AG08396 (cell line): ENCODE measurements around the gene ITGB6.

Experiments used
- DNase-seq: peaks from one replicate; pipeline ENCODE4 v3.0.0; 2012; ENCODE audit warnings: low spot score, mixed read lengths

Gene ITGB6

DNA sequence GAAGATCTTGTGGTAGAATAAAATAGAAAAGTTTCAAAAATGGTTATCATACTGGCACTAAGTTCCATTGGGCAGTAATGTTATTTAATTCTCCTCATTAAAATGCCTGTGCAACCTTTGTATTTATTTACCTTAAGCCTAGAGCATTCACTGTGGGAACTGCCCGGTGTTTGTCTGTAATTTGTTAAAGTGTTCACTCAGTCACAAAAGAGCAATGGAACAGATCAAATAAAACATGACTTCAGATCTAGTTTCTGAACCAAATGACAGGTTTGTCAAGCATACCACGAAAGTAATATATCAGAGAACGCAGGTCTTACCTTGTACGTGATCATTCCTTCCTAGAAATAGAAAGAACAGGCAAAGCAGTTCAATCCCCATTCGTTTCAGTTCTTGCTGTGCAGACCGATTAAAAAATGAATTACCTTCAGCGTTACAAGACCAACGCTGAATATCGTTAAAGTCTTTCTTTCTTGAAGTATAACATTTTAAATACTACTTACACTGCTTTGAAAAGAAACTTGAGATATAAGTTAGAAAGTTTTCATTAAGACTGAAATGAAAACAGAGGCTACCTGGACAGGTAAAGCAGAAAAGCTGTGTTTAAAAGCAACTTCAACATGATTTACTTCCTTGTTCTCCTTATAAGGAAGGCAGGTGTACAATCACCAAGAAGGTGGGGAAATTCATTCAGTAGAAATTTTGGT, at the start of gene ITGB6:
TSS of gene ITGB6 (minus strand) at position 590 of the 707 bp plus-strand sequence. CDS start at position 381, 209 bp downstream.
- DNase-seq: no peak

DNA sequence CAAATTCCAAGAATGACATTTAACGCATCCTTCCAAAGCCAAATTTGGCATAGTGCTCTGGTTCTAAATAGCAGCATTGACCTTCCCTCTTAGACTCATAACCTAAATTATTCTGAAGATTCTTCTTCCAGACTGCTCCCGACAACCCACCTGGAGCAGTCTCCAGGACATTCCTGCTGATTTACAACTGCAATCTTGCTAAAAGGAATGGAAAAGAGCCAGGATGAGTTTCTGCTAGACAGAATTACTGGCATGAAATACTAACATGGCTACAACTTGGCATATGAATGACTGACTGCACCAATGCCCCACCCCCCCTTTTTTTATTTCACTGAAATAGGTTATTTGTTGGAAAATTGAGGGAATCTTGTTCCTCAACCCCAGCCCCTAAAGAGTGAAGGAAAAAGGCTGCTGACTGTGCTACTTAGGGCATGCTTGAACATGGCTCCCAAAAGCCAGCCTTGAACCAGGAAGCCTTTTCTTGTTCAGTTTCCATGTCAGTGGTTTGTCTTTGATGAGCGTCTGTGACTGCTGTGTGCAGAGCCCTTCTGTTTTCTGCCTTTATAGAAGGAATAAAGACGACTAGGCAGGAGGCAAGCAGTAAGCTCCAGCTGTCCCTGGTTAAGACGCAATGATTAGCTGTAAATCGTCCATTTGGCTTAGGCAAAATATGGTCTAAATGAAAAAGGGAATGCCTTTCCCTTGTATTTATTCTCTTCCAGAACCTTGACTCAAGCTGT, 47.4 kb upstream of the ITGB6 start:
- no peak for DNase-seq

GRCh38 chr2:160246356-160246755, 46.3 kb upstream of the ITGB6 start:
- DNase-seq: no peak

DNA sequence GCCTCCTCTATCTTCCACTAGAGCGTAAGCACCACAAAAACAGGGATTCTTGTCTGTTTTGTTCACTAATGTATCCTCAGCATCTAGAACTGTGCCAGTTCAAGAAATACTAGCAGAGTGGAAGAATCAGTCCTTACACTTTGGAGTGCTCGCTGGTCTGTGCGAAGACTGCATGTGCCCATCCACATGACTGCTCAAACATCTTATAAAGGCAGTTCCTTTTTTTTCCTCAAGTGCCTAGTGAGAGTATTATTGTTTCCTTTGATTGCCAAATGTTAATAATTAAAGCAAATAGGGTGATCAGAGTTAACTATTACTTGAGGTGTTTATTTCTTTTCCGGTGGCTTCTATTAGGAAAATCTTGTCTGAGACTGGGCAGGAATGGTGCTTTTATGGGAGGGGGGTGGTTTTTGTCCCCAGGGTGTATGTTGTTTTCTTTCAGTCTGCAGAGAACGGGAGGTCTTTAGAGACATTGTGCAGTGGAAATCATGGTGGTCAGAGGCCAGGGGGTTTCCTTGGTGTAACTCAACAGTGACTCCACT, 45.6 kb upstream of the ITGB6 start:
- DNase-seq: no peak

GRCh38 chr2:160242893-160243564, 43.0 kb upstream of the ITGB6 start:
- DNase-seq: no peak

GRCh38 chr2:160241251-160242137, 41.4 kb upstream of the ITGB6 start:
- peak; percentile 59 for DNase-seq

- no peak for DNase-seq
Measured at GRCh38 chr2:160239436-160239835, 39.4 kb upstream of the ITGB6 start.

DNA sequence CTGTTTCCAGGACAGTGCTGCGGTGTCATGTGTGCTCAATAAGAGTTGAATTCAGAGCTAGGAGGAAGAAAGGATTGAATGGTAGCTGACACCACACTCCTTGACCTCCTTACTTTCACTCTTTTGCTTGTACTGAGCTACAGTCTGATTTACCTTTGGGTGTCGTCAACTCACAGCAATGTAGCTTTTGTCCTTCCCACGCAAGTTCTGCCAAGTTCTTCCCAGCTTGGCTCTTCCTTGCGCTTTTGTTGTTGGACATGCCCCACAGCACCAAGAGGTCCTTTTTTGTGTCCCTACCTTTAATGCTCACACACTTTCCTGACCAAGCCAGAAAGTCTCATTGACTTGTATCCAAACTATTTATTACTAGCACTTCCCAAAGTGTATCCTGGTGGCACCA, 38.3 kb upstream of the ITGB6 start:
- DNase-seq: no peak

DNA sequence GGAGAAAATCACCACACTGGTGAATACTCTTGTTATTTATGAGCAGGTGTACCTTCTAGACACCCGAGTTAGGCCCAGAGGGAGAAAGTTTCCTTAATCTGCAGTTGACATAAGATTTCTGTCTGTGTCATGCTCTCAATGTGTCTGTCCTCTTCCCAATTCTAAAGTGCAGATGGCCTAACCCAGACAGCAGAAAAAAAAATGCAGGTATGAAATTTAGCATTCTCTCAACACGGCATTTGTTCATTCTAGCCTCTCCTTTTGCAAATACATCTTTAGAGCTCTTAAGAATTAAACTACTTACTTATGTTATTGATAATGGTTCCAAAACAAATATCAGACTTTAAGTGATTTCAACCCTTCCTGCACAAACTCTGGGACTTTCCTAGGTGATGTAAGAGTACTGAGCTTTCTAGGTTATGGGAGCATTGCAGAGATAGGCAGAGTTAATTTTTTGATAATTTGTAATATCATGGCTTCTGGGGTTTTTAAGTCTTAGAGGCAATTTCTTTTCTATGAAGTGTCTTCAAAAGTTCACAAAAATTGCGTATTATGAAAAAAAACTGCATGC, 32.9 kb upstream of the ITGB6 start:
- DNase-seq: no peak

GRCh38 chr2:160229591-160229990, 29.5 kb upstream of the ITGB6 start:
- peak; percentile 19 for DNase-seq

DNA sequence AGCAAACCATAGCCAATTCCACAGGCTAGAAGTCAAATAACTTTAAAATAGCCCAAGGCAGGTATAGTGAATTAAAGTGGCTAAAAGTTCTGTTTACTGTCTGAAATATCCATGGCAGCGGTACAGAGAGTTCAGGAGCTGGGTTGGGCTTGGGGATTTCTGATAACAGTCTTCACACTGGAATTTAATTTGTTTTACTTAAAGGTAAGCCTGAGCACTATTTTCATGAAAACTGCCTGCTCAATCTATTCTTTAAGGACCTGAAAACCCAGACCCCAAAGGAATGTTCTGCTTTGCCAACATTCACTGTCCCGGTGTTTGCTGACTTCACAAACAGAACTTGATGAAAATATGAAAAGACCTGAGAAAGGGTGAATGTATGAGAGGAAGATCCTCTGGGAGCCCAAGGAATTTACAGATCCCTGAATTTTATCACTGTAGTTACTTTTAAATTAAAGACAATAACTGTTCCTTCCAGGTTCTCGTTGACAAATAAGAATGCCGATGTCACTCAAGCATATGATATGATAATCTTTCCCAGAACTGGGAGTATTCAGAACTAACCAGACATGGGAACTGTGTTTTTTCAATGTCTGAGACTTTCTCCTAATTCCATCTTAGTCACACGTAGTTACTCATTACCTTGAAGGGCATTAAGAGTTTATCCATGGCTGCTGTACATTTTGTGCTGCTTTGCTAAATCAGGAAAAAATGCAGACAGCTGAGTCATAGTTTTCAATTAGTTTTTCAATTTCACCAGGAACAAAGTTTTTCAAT, 28.3 kb upstream of the ITGB6 start:
- DNase-seq: peak; percentile 21

DNA sequence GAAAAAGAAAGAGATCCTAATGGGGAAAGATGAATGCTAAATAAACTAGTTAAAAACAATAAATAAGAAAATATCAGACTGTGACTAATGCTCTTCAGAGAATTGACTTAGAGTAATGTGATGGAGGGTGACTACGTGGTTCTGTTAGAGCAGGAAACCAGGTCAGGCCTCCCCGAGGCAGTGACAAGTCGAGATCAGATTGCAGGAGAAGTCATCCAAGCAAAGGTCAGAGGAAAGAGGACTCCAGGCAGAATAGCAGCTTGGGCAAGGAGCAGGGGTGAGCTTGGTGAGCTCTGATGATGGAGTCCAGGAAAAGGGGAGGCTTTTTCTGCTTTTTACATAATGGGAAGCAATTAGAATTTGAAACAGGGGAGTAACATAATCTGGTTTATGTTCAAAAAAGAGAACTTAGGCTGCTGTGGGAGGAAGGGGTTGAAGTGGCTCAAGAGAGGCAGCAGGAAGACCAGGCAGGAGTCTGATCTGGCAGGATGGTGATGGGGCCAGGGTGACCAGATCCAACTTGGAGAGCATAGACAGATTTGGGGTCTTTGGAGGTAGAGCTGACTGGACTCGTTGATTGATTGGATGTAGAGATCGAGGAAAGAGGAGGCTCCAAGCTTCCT, 27.3 kb upstream of the ITGB6 start:
- no peak for DNase-seq

DNA sequence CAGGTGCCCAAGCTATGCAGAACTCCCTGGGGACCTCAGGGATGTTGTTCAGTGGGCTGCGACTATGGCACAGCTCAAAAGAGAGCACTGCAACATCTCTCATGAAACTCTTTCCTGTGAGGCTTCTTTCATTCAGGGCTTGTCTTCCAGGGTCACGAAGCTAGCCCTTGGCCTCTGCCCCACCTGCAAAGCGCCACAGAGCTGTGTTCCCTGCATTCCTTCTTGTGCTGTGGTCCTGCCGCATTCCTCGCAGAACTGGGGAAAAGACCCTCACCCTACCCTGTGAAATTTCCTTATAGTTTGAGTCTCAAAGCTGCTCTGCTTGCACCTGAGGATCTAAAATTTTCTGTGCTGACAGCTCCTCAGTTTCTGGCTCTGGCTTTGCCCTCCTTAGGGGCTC, 26.3 kb upstream of the ITGB6 start:
- DNase-seq: no peak

DNA sequence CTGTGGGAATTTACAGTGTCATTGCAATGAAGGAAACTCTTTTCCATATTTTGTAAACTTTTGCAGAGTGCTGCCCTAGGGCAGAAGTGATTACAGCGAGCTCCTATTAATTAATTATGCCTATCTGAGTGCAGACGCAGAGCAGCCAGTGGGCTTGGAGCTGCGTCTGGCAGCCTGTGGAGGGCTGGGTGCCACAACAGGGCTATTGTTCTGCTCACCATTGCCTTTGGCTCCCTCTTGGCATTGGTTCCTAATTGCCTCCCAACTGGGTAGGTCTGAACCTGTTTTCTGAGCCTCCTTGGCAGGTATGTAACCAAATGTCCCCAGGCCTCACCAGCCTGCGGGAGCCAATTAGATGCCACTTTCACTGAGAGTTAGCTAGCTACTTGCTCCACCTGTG, 25.6 kb upstream of the ITGB6 start:
- no peak for DNase-seq

DNA sequence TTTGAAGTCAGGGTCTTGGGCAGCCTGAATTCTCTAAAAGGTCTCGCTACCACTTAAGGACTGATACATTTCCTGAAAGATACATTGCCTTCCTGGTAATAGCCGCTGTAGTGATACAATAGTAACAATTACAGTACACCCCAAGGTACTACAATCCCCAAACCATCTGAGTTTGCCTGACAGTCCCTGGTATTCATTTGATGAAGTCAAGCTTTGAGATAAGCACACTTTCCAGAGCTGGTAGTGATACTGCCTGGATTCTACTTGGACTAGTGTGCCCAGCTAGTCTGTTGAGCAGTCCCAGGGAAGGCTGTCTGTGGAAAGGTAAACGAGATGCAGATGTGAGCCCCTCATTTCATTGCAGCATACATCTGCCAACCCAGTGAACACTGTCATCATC, 24.4 kb upstream of the ITGB6 start:
- no peak for DNase-seq

DNA sequence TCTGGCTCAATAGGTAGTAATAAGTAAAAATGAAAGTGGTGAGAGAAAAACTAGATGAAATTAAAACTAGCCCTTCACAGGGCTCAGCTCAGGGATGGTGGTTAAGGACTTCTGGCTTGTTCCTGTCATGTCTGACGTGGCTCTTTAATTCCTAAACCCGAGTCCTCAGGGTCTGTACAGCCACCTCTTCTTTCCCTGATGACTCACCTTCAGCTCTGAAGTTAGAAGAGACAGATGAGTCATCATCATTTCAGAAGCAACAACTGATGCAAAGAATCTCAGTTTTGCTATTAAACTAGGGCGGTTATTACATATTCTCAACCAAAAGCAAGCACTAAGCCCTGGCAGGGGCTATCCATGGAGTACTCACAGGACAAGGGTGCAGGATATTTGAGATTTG, 24.0 kb upstream of the ITGB6 start:
- peak; percentile 72 for DNase-seq

GRCh38 chr2:160223560-160223959, 23.5 kb upstream of the ITGB6 start:
- DNase-seq: no peak

- no peak for DNase-seq
Measured at GRCh38 chr2:160222546-160223283, 22.6 kb upstream of the ITGB6 start.
